ENCODE measurements around the gene KRTAP20-4.

KRTAP20-4 gene

GRCh38 chr21:30615199-30615598 is 5.2 kb upstream of the KRTAP20-4 start:
- Histone ChIP-seq H3K27ac (ENCODE audit: low read depth, low read length) (no peak overlapping the region), H3K9me2 (replicated peaks; ENCODE audit: insufficient read depth, low read length) (no peaks in the 10 kb centered on the region), H3K79me2 (ENCODE audit: insufficient read depth, low read length) (no peaks in the 10 kb centered on the region), H3K4me3 (ENCODE audit: insufficient read depth, low read length, poor library complexity, severe bottlenecking) (no peak overlapping the region), H3K36me3 (ENCODE audit: low read length) (peaks cover 2% of the 10 kb centered on the region; the same call in 1 of the 2 replicates), H4K20me1 (ENCODE audit: low read depth, low read length) (no peaks in the 10 kb centered on the region), H3K9ac (ENCODE audit: low read length) (no peak overlapping the region), H3K4me2 (ENCODE audit: low read depth, low read length, poor library complexity, severe bottlenecking) (no peak overlapping the region), H3K9me3 (ENCODE audit: insufficient read depth, low read length) (no peaks in the 10 kb centered on the region), H3F3A (ENCODE audit: insufficient read depth) (no peaks in the 10 kb centered on the region), H3K27me3 (ENCODE audit: low read length) (no peaks in the 10 kb centered on the region), H2AFZ (ENCODE audit: low read depth, low read length, severe bottlenecking) (no peak overlapping the region)
- no peak for TF ChIP-seq EZH2phosphoT487 (conservative IDR thresholded peaks at IDR 0.05; ENCODE audit: low read length)
- TF ChIP-seq CTCF (IDR thresholded peaks at IDR 0.05; ENCODE audit: insufficient read depth, low read length, poor library complexity, severe bottlenecking), result no peak

- H3K9ac ChIP-seq (ENCODE audit: low read length), result no peak within 1 kb of the TSS
- H3K27me3 ChIP-seq (ENCODE audit: low read length), result no peaks in the 10 kb centered on the region
- no peak within 1 kb of the TSS for H3K4me2 ChIP-seq (ENCODE audit: low read depth, low read length, poor library complexity, severe bottlenecking)
- H2AFZ ChIP-seq (ENCODE audit: low read depth, low read length, severe bottlenecking), result no peak within 1 kb of the TSS
- peaks cover 2% of the 10 kb centered on the region; the same call in 1 of the 2 replicates for H3K36me3 ChIP-seq (ENCODE audit: low read length)
- H3K9me2 ChIP-seq (replicated peaks; ENCODE audit: insufficient read depth, low read length), result no peaks in the 10 kb centered on the region
- TF ChIP-seq CTCF (IDR thresholded peaks at IDR 0.05; ENCODE audit: insufficient read depth, low read length, poor library complexity, severe bottlenecking) (no peak), EZH2phosphoT487 (conservative IDR thresholded peaks at IDR 0.05; ENCODE audit: low read length) (no peak)
- no peaks in the 10 kb centered on the region for H3K9me3 ChIP-seq (ENCODE audit: insufficient read depth, low read length)
- no peaks in the 10 kb centered on the region for H3K79me2 ChIP-seq (ENCODE audit: insufficient read depth, low read length)
- H3F3A ChIP-seq (ENCODE audit: insufficient read depth), result no peaks in the 10 kb centered on the region
- no peak within 1 kb of the TSS for H3K4me3 ChIP-seq (ENCODE audit: insufficient read depth, low read length, poor library complexity, severe bottlenecking)
- H3K27ac ChIP-seq (ENCODE audit: low read depth, low read length), result no peak within 1 kb of the TSS
- H4K20me1 ChIP-seq (ENCODE audit: low read depth, low read length), result no peaks in the 10 kb centered on the region
These were observed 4.3 kb upstream of the KRTAP20-4 start, which contains the start of gene KRTAP20-1 for GRCh38 chr21:30616125-30616524. TSS of gene KRTAP20-1 (plus strand) at chr21:30616425. CDS start at chr21:30616455, 30 bp downstream.

GRCh38 chr21:30620080-30620479 is 347 bp upstream of the KRTAP20-4 start:
- no peaks in the 10 kb centered on the region for H3K36me3 ChIP-seq (ENCODE audit: low read length)
- no peaks in the 10 kb centered on the region for H3K27me3 ChIP-seq (ENCODE audit: low read length)
- no peak overlapping the region for H3K4me3 ChIP-seq (ENCODE audit: insufficient read depth, low read length, poor library complexity, severe bottlenecking)
- peaks cover 6% of the 10 kb centered on the region for H3K9me3 ChIP-seq (ENCODE audit: insufficient read depth, low read length)
- no peaks in the 10 kb centered on the region for H4K20me1 ChIP-seq (ENCODE audit: low read depth, low read length)
- no peak overlapping the region for H3K9ac ChIP-seq (ENCODE audit: low read length)
- TF ChIP-seq CTCF (IDR thresholded peaks at IDR 0.05; ENCODE audit: insufficient read depth, low read length, poor library complexity, severe bottlenecking) (no peak), EZH2phosphoT487 (conservative IDR thresholded peaks at IDR 0.05; ENCODE audit: low read length) (no peak)
- no peaks in the 10 kb centered on the region for H3F3A ChIP-seq (ENCODE audit: insufficient read depth)
- H3K9me2 ChIP-seq (replicated peaks; ENCODE audit: insufficient read depth, low read length), result no peaks in the 10 kb centered on the region
- H3K79me2 ChIP-seq (ENCODE audit: insufficient read depth, low read length), result no peaks in the 10 kb centered on the region
- no peak overlapping the region for H3K4me2 ChIP-seq (ENCODE audit: low read depth, low read length, poor library complexity, severe bottlenecking)
- H2AFZ ChIP-seq (ENCODE audit: low read depth, low read length, severe bottlenecking), result no peak overlapping the region
- H3K27ac ChIP-seq (ENCODE audit: low read depth, low read length), result no peak overlapping the region

All from SU-DHL-6 (cell line).